Effector memory CD4-positive, alpha-beta T cell (primary cell): ENCODE data around the gene NFKBIE.
"Not testable (repeated sequence)": the region's sequence is repeated elsewhere in the genome, so short reads cannot be mapped to it uniquely, and the experiment has no call there.

ENCODE experiments used
- DNase-seq, 3 donors: peaks; one replicate each; pipeline ENCODE4 v3.0.0-alpha.2; 2020
- H3K27ac ChIP-seq: 2 replicates; pipeline ENCODE4 v1.7.0; 2013; ENCODE audit warnings: mild to moderate bottlenecking, low read length, moderate library complexity; ENCODE audit not compliant: insufficient read depth, poor library complexity, severe bottlenecking
- H3K27me3 ChIP-seq: replicated peaks from 2 replicates; pipeline ENCODE4 v1.7.0; 2013; ENCODE audit warnings: mild to moderate bottlenecking, low read length; ENCODE audit not compliant: insufficient read depth, control insufficient read depth, poor library complexity, severe bottlenecking
- H3K36me3 ChIP-seq: 2 replicates; pipeline ENCODE4 v1.7.0; 2013; ENCODE audit warnings: mild to moderate bottlenecking, low read length, moderate library complexity; ENCODE audit not compliant: control insufficient read depth, insufficient read depth
- H3K4me1 ChIP-seq: 2 replicates; pipeline ENCODE4 v1.7.0; 2013; ENCODE audit warnings: low read length, mild to moderate bottlenecking; ENCODE audit not compliant: control insufficient read depth, insufficient read depth, poor library complexity, severe bottlenecking
- H3K4me3 ChIP-seq: 2 replicates; pipeline ENCODE4 v1.7.0; 2013; ENCODE audit warnings: low read length, low read depth, mild to moderate bottlenecking; ENCODE audit not compliant: insufficient read depth, poor library complexity, severe bottlenecking
- H3K9me3 ChIP-seq: 2 replicates; pipeline ENCODE4 v1.7.0; 2013; ENCODE audit warnings: mild to moderate bottlenecking, low read length, moderate library complexity; ENCODE audit not compliant: control insufficient read depth

Gene NFKBIE

GRCh38 chr6:44234101-44235025 is 31.0 kb downstream of the NFKBIE start:
- no peaks in the 10 kb centered on the region for H3K9me3 ChIP-seq
- H3K36me3 ChIP-seq, result no peaks in the 10 kb centered on the region
- H3K4me3 ChIP-seq, result no peak overlapping the region
- peaks cover 5% of the 10 kb centered on the region for H3K4me1 ChIP-seq
- no peak for DNase-seq
- H3K27ac ChIP-seq, result no peak overlapping the region
- no peaks in the 10 kb centered on the region for H3K27me3 ChIP-seq

GRCh38 chr6:44233567-44234100 is 31.7 kb downstream of the NFKBIE start:
- Histone ChIP-seq H3K4me3 (no peak overlapping the region), H3K4me1 (peaks cover 5% of the 10 kb centered on the region), H3K27ac (no peak overlapping the region), H3K36me3 (no peaks in the 10 kb centered on the region), H3K27me3 (no peaks in the 10 kb centered on the region), H3K9me3 (no peaks in the 10 kb centered on the region)
- no peak for DNase-seq

- H3K27me3 ChIP-seq, result no peaks in the 10 kb centered on the region
- H3K4me1 ChIP-seq, result peaks cover 5% of the 10 kb centered on the region
- no peak overlapping the region for H3K4me3 ChIP-seq
- no peak for DNase-seq
- no peak overlapping the region for H3K27ac ChIP-seq
- H3K9me3 ChIP-seq, result no peaks in the 10 kb centered on the region
- no peaks in the 10 kb centered on the region for H3K36me3 ChIP-seq
Measured at GRCh38 chr6:44232676-44233566, 32.4 kb downstream of the NFKBIE start.

DNA sequence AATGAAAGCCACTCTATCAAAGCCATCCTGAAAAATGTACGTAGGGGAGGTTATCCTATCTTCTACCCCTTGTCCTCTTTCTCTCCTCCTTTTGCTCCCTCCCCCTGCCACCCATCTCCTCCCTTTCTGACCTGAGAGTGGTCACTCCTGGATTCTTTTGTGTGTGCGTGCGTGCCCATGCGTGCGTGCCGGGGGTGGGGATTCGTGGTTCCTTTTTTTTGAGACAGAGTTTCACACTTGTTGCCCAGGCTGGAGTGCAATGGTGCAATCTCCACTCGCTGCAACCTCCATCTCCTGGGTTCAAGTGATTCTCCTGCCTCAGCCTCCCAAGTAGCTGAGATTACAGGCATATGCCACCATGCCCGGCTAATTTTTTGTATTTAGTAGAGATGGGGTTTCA is 33.9 kb downstream of the NFKBIE start:
- DNase-seq, H3K4me1 ChIP-seq, H3K4me3 ChIP-seq, H3K9me3 ChIP-seq, H3K36me3 ChIP-seq, H3K27me3 ChIP-seq, H3K27ac ChIP-seq: not testable (repeated sequence)

GRCh38 chr6:44230034-44230675 is 35.2 kb downstream of the NFKBIE start:
- no peaks in the 10 kb centered on the region for H3K9me3 ChIP-seq
- no peaks in the 10 kb centered on the region for H3K27me3 ChIP-seq
- no peaks in the 10 kb centered on the region for H3K4me1 ChIP-seq
- no peaks in the 10 kb centered on the region for H3K36me3 ChIP-seq
- H3K4me3 ChIP-seq, result no peak overlapping the region
- no peak for DNase-seq
- no peak overlapping the region for H3K27ac ChIP-seq

DNA sequence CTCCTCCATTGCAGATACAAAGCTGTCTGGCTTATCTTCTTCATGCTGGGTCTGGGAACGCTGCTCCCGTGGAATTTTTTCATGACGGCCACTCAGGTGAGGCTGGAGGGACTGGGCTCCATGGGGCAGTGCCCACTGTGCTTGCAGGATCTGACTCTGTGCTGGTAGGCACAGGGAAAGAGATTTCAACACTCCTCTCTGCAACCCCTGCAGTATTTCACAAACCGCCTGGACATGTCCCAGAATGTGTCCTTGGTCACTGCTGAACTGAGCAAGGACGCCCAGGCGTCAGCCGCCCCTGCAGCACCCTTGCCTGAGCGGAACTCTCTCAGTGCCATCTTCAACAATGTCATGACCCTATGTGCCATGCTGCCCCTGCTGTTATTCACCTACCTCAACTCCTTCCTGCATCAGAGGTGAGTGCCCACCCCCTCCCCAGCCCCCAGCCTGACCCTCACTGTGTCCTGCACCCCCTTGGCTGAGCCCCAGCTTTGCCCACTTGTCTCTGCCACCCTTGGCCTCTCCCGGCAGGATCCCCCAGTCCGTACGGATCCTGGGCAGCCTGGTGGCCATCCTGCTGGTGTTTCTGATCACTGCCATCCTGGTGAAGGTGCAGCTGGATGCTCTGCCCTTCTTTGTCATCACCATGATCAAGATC is 35.8 kb downstream of the NFKBIE start:
- Histone ChIP-seq H3K9me3 (no peaks in the 10 kb centered on the region), H3K4me1 (peaks cover under 1% of the 10 kb centered on the region), H3K36me3 (no peaks in the 10 kb centered on the region), H3K4me3 (no peak overlapping the region), H3K27me3 (no peaks in the 10 kb centered on the region), H3K27ac (no peak overlapping the region)
- no peak for DNase-seq

DNA sequence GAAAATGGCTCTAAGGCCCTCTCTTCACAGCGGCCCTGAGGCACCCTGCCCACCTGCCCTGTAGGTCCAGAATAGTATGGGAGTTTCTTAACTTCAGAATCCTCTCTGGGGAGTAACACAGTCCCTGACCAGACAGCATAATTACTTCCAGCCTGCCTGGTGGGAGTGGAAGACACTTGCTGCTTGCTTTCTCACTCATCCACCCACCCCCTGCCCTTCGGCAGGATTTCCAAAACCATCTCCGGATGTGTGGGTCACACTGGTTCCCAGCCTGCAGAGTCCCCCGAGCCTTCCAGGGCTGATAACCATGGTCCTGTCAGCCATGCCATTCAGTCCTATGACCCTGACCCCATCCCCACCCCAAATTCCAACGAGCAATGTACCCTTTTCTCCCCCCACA is 36.5 kb downstream of the NFKBIE start:
- Histone ChIP-seq H3K4me1 (peaks cover 5% of the 10 kb centered on the region), H3K27ac (no peak overlapping the region), H3K9me3 (no peaks in the 10 kb centered on the region), H3K36me3 (no peaks in the 10 kb centered on the region), H3K27me3 (no peaks in the 10 kb centered on the region), H3K4me3 (no peak overlapping the region)
- no peak for DNase-seq

DNA sequence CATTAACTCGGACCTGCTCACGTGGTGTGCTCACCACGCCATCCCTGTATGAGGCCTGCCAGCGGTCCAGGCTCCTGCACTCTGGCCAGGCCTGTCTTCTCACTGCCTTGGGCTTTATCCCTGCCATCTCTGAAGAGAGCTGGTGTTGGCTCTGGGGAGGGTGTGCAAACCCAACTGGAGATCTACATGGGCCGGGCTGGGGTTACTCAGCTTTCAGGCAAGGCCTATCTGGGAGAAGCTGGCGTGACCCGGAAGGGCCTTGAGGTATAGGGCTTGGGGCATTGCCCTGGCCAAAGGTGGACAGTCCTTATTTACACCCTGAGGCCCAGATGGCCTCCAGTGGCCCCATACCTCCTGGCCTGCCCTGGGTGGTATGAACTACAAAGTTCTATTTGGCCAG is 36.9 kb downstream of the NFKBIE start:
- H3K36me3 ChIP-seq, result no peaks in the 10 kb centered on the region
- no peaks in the 10 kb centered on the region for H3K27me3 ChIP-seq
- no peak overlapping the region for H3K4me3 ChIP-seq
- no peaks in the 10 kb centered on the region for H3K9me3 ChIP-seq
- H3K4me1 ChIP-seq, result peaks cover 5% of the 10 kb centered on the region
- no peak overlapping the region for H3K27ac ChIP-seq
- no peak for DNase-seq

DNA sequence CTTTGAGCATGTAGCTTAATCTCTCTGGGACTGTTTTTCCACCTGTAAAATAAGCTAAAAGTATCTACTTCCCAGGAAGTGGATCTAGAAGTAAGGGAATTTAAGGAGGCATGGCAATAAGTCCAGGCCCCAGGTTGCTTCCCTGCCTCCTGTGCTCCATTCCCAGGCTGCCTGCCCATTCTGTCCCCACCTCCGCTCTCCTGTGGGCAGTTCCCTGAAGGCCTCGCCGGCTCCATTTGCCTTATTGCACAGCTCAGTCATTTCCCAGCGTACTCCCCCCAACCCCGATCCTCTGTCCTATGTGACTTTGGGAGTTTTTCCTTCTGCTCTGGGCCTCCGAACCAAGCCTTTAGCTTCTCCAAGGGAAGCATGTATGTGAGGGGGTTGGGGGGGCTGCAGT is 37.3 kb downstream of the NFKBIE start:
- DNase-seq, result no peak
- H3K4me1 ChIP-seq, result peaks cover 7% of the 10 kb centered on the region
- no peaks in the 10 kb centered on the region for H3K27me3 ChIP-seq
- no peak overlapping the region for H3K4me3 ChIP-seq
- no peak overlapping the region for H3K27ac ChIP-seq
- no peaks in the 10 kb centered on the region for H3K9me3 ChIP-seq
- H3K36me3 ChIP-seq, result no peaks in the 10 kb centered on the region
